K562 (cell line): ENCODE data around the gene DNAJB13. TPM values are rescaled to one million over a fixed set of nuclear protein-coding genes. Genes with fewer than 3 reads are reported as not detected.
A peak's percentile ranks its signal among the peaks of the same experiment; 100 is the strongest.

Experiments
- ARID1B ChIP-seq: fragments of 450-650 bp; IDR thresholded peaks from 2 replicates; pipeline ENCODE4 v1.6.1; 2016; ENCODE audit warnings: antibody characterized with exemption, mild to moderate bottlenecking, inconsistent platforms
- BRD4 ChIP-seq: fragments of 200-600 bp; sonication (generic); IDR thresholded peaks from 2 replicates; pipeline ENCODE4 v1.6.1; 2017; ENCODE audit warnings: inconsistent platforms
- ETV1 ChIP-seq: fragments of 450-650 bp; conservative IDR thresholded peaks from 2 replicates; pipeline ENCODE4 v1.6.1; 2016; ENCODE audit warnings: missing genetic modification characterization, control low read depth, low read depth, missing compliant biosample characterization
- FOXA3 ChIP-seq, 2 experiments: fragments of 450-650 bp in 1 of 2; sonication (generic) in 1 of 2; formaldehyde crosslinking; IDR thresholded peaks in 1 of 2; conservative IDR thresholded peaks in 1 of 2; 2 replicates each; pipeline versions ENCODE4 v1.4.0 to v1.8.0; 2020 to 2022; ENCODE audit warnings: mild to moderate bottlenecking in 2 of 2, missing genetic modification reagents in 1 of 2
- GTF2A2 ChIP-seq: IDR thresholded peaks from 2 replicates; pipeline ENCODE4 v1.6.1; 2016; ENCODE audit warnings: mild to moderate bottlenecking, missing genetic modification characterization, missing compliant biosample characterization
- IRF2 ChIP-seq: sonication (generic); formaldehyde crosslinking; IDR thresholded peaks from 2 replicates; pipeline ENCODE4 v1.8.1; 2022; ENCODE audit warnings: mild to moderate bottlenecking, missing genetic modification reagents
- NCOR1 ChIP-seq: fragments of 450-650 bp; IDR thresholded peaks from 2 replicates; pipeline ENCODE4 v1.6.1; 2016; ENCODE audit warnings: mild to moderate bottlenecking, moderate library complexity
- NEUROD1 ChIP-seq: fragments of 150-350 bp; IDR thresholded peaks from 2 replicates; pipeline ENCODE4 v1.6.1; 2014; ENCODE audit warnings: borderline replicate concordance, low read length, low read depth; ENCODE audit not compliant: partially characterized antibody
- PHTF2 ChIP-seq: fragments of 250-450 bp; sonication (Bioruptor Pico); IDR thresholded peaks from 2 replicates; pipeline ENCODE4 v1.5.0; 2021; ENCODE audit warnings: mild to moderate bottlenecking
- SMARCA4 ChIP-seq: fragments of 450-650 bp; IDR thresholded peaks from 2 replicates; pipeline ENCODE4 v1.6.1; 2016
- ZKSCAN3 ChIP-seq: fragments of 250-450 bp; sonication (Bioruptor Pico); IDR thresholded peaks from 2 replicates; pipeline ENCODE4 v1.4.0; 2020
- ZNF282 ChIP-seq: sonication (generic); formaldehyde crosslinking; IDR thresholded peaks from 2 replicates; pipeline ENCODE4 v1.8.1; 2023; ENCODE audit warnings: missing genetic modification reagents
- ZNF41 ChIP-seq: fragments of 250-450 bp; sonication (Bioruptor Pico); conservative IDR thresholded peaks from 2 replicates; pipeline ENCODE4 v1.4.0; 2020; ENCODE audit warnings: mild to moderate bottlenecking
- ZNF668 ChIP-seq: fragments of 250-450 bp; sonication (Bioruptor Pico); IDR thresholded peaks from 2 replicates; pipeline ENCODE4 v1.8.0; 2022; ENCODE audit warnings: mild to moderate bottlenecking, inconsistent platforms
- polyA plus RNA-seq, 8 experiments: library from polyadenylated mRNA; depleted of rRNA in 4 of 8; stranded (reverse) in 5 of 8; unstranded in 3 of 8; fragments of >200 nt; fragmentation: Nextera tagmentation in 2 of 8; fragmentation: Illumina TruSeq in 1 of 8; extraction: Ambion mirVana in 2 of 8; extraction: Trizol in 1 of 8; gene quantifications; 2 replicates each; pipeline versions ENCODE4 v1.2.1 to v1.2.3, GENCODE V29; 2011 to 2014; ENCODE audit warnings: inconsistent platforms in 1 of 8, missing spikeins in 1 of 8
- total RNA-seq, 7 experiments: library from RNA; depleted of rRNA in 6 of 7; stranded (reverse); fragments of >200 nt in 6 of 7; fragmentation: Illumina TruSeq in 2 of 7; extraction: Trizol in 2 of 7; gene quantifications; 2 replicates each; pipeline versions ENCODE4 v1.2.1 to v1.2.3, GENCODE V29; 2011 to 2021; ENCODE audit warnings: low replicate concordance in 1 of 7
- TF ChIP-seq, protein P1 (sequence below): fragments of 450-650 bp; conservative IDR thresholded peaks from 2 replicates; pipeline ENCODE4 v1.6.1; 2016; ENCODE audit warnings: missing genetic modification characterization, low read depth, mild to moderate bottlenecking, missing compliant biosample characterization, moderate library complexity
- TF ChIP-seq, protein P2 (sequence below), 2 experiments: fragments of 200-800 bp in 1 of 2; sonication (Bioruptor generic) in 1 of 2; sonication (generic) in 1 of 2; formaldehyde crosslinking in 1 of 2; IDR thresholded peaks in 1 of 2; conservative IDR thresholded peaks in 1 of 2; 2 replicates each; pipeline versions ENCODE4 v1.5.0 to v1.6.1; 2016 to 2020; ENCODE audit warnings: missing compliant biosample characterization in 1 of 2, missing genetic modification characterization in 1 of 2, missing genetic modification reagents in 1 of 2
- TF ChIP-seq, protein P3 (sequence below): fragments of 450-650 bp; IDR thresholded peaks from 2 replicates; pipeline ENCODE4 v1.6.1; 2017; ENCODE audit warnings: antibody characterized with exemption, mild to moderate bottlenecking
- TF ChIP-seq, protein P4 (sequence below), 2 experiments: fragments of 450-650 bp; IDR thresholded peaks; 2 replicates each; pipeline ENCODE4 v1.6.1; 2016
- TF ChIP-seq, protein P5 (sequence below), 3 experiments: fragments of 200-800 bp in 1 of 3; sonication (Bioruptor generic) in 1 of 3; sonication (generic) in 1 of 3; formaldehyde crosslinking in 1 of 3; IDR thresholded peaks; 2 replicates each; pipeline versions ENCODE4 v1.6.1 to v1.8.0; 2016 to 2022; ENCODE audit warnings: mild to moderate bottlenecking in 2 of 3, missing compliant biosample characterization in 2 of 3, missing genetic modification characterization in 2 of 3, missing genetic modification reagents in 1 of 3

The DNAJB13 gene
- total and polyA plus RNA-seq, 9 of the 15 experiments (the other 6 are each of a cell fraction or from before 2014, with no cell fraction given): 0.14 TPM; not detected in 8

DNA sequence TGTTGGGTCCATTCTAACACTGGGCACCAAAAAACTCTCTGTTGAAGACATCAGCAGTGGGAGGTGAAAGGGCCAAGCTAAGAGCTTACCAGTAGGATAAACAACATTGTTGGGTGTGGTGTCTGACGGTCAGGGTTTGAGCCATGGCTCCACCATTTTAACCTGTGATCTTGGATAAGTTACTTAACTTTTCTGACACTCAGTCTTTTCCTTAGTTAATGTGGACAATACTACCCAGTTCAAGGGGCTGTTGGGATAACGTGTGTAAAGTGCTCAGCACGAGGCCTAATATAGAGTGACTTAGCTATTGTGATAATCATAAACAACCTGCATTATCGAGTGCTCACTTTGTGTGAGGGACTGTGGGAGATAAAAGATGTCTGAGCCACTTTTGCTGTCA lies 52.0 kb downstream of the DNAJB13 start (continued):
- TF ChIP-seq ZNF282 (CRISPR knock-in tag): no peak
- no peak for TF ChIP-seq SMARCA4
- TF ChIP-seq ZNF668: 0 out of 2 replicates have a peak, but pooled peaks have one; percentile 54
- TF ChIP-seq, protein P1, sequence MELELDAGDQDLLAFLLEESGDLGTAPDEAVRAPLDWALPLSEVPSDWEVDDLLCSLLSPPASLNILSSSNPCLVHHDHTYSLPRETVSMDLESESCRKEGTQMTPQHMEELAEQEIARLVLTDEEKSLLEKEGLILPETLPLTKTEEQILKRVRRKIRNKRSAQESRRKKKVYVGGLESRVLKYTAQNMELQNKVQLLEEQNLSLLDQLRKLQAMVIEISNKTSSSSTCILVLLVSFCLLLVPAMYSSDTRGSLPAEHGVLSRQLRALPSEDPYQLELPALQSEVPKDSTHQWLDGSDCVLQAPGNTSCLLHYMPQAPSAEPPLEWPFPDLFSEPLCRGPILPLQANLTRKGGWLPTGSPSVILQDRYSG: 0 out of 2 replicates have a peak, but pooled peaks have one; percentile 21
- TF ChIP-seq FOXA3 (CRISPR knock-in tag; conservative IDR thresholded peaks at IDR 0.05 in 1 of 2, IDR thresholded peaks at IDR 0.05 in 1 of 2): no peak
- TF ChIP-seq, protein P2, sequence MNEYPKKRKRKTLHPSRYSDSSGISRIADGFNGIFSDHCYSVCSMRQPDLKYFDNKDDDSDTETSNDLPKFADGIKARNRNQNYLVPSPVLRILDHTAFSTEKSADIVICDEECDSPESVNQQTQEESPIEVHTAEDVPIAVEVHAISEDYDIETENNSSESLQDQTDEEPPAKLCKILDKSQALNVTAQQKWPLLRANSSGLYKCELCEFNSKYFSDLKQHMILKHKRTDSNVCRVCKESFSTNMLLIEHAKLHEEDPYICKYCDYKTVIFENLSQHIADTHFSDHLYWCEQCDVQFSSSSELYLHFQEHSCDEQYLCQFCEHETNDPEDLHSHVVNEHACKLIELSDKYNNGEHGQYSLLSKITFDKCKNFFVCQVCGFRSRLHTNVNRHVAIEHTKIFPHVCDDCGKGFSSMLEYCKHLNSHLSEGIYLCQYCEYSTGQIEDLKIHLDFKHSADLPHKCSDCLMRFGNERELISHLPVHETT (CRISPR knock-in tag; conservative IDR thresholded peaks at IDR 0.05 in 1 of 2, IDR thresholded peaks at IDR 0.05 in 1 of 2): no peak
- peak; percentile 19; the same call in 1 of the 2 replicates for TF ChIP-seq ETV1 (tag)
- 0 out of 2 replicates have a peak, but pooled peaks have one; percentile 50 for TF ChIP-seq GTF2A2
- TF ChIP-seq ZNF41: no peak
- TF ChIP-seq NEUROD1: no peak
- TF ChIP-seq ARID1B: 0 out of 2 replicates have a peak, but pooled peaks have one; percentile 7
- no peak for TF ChIP-seq BRD4
- no peak for TF ChIP-seq IRF2 (CRISPR knock-in tag)
- TF ChIP-seq, protein P3, sequence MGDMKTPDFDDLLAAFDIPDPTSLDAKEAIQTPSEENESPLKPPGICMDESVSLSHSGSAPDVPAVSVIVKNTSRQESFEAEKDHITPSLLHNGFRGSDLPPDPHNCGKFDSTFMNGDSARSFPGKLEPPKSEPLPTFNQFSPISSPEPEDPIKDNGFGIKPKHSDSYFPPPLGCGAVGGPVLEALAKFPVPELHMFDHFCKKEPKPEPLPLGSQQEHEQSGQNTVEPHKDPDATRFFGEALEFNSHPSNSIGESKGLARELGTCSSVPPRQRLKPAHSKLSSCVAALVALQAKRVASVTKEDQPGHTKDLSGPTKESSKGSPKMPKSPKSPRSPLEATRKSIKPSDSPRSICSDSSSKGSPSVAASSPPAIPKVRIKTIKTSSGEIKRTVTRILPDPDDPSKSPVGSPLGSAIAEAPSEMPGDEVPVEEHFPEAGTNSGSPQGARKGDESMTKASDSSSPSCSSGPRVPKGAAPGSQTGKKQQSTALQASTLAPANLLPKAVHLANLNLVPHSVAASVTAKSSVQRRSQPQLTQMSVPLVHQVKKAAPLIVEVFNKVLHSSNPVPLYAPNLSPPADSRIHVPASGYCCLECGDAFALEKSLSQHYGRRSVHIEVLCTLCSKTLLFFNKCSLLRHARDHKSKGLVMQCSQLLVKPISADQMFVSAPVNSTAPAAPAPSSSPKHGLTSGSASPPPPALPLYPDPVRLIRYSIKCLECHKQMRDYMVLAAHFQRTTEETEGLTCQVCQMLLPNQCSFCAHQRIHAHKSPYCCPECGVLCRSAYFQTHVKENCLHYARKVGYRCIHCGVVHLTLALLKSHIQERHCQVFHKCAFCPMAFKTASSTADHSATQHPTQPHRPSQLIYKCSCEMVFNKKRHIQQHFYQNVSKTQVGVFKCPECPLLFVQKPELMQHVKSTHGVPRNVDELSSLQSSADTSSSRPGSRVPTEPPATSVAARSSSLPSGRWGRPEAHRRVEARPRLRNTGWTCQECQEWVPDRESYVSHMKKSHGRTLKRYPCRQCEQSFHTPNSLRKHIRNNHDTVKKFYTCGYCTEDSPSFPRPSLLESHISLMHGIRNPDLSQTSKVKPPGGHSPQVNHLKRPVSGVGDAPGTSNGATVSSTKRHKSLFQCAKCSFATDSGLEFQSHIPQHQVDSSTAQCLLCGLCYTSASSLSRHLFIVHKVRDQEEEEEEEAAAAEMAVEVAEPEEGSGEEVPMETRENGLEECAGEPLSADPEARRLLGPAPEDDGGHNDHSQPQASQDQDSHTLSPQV: peak; percentile 95
- TF ChIP-seq, protein P4, sequence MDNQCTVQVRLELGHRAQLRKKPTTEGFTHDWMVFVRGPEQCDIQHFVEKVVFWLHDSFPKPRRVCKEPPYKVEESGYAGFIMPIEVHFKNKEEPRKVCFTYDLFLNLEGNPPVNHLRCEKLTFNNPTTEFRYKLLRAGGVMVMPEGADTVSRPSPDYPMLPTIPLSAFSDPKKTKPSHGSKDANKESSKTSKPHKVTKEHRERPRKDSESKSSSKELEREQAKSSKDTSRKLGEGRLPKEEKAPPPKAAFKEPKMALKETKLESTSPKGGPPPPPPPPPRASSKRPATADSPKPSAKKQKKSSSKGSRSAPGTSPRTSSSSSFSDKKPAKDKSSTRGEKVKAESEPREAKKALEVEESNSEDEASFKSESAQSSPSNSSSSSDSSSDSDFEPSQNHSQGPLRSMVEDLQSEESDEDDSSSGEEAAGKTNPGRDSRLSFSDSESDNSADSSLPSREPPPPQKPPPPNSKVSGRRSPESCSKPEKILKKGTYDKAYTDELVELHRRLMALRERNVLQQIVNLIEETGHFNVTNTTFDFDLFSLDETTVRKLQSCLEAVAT (IDR thresholded peaks at IDR 0.05): no peak
- TF ChIP-seq ZKSCAN3: no peak
- TF ChIP-seq, protein P5, sequence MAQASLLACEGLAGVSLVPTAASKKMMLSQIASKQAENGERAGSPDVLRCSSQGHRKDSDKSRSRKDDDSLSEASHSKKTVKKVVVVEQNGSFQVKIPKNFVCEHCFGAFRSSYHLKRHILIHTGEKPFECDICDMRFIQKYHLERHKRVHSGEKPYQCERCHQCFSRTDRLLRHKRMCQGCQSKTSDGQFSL (CRISPR knock-in tag; IDR thresholded peaks at IDR 0.05): no peak
- TF ChIP-seq, protein P5 (tag; IDR thresholded peaks at IDR 0.05): peak in 1 of 2 experiments; percentile 38; a peak in 1 of 4 replicates
- no peak for TF ChIP-seq PHTF2 (CRISPR knock-in tag)
- no peak for TF ChIP-seq NCOR1
